GM12878 (cell line): Measurements from ENCODE around the gene KDM3B. TPM values are rescaled to one million over a fixed set of nuclear protein-coding genes. Genes with fewer than 3 reads are reported as not detected.
A peak's percentile ranks its signal among the peaks of the same experiment; 100 is the strongest.

Experiments used
- ATAC-seq: fragments of 200-7000 bp; cut with Tn5 transposase; 3 replicates; pipeline ENCODE4 v1.9.1; 2020; ENCODE audit warnings: mild to moderate bottlenecking, moderate library complexity
- BruUV-seq: library from RNA; stranded (reverse); fragments of 400-500 nt; replicated peaks from 2 replicates; lab custom pipeline; 2021; lab: Mats Ljungman, UMichigan
- CTCF ChIA-PET: fragments of 300-600 bp; sonication (Branson Sonifier 250); formaldehyde crosslinking; extraction: SDS; loops from one replicate; lab custom pipeline; 2021; ENCODE audit warnings: inconsistent platforms; lab: Yijun Ruan, JAX
- POLR2A ChIA-PET: fragments of 350-600 bp; formaldehyde crosslinking; extraction: SDS; loops from one replicate; lab custom pipeline; 2021; ENCODE audit warnings: inconsistent platforms; lab: Charles Lee
- RAD21 ChIA-PET: fragments of 300-600 bp; sonication (Branson Sonifier 250); formaldehyde crosslinking; loops from one replicate; lab custom pipeline; 2023; ENCODE audit warnings: antibody characterized with exemption; ENCODE audit not compliant: unreplicated experiment; lab: Charles Lee
- SMC1A ChIA-PET: fragments of 300-600 bp; sonication (Branson Sonifier 250); formaldehyde crosslinking; loops from one replicate; lab custom pipeline; 2023; ENCODE audit not compliant: unreplicated experiment, uncharacterized antibody; lab: Charles Lee
- DNase-seq: peaks from one replicate; pipeline ENCODE4 v3.0.0-alpha.2; 2011; ENCODE audit warnings: low read depth, low spot score
- FAIRE-seq: peaks from 3 replicates; lab custom pipeline; 2011; peaks lifted over from hg19 to GRCh38; lab: Jason Lieb, UNC
- H2AFZ ChIP-seq: 2 replicates; pipeline ENCODE4 v1.6.0; 2011; ENCODE audit warnings: low read depth, low read length, control low read depth; ENCODE audit not compliant: control insufficient read depth
- H3K27ac ChIP-seq: 2 replicates; pipeline ENCODE4 v1.5.1; 2011; ENCODE audit warnings: control low read depth; ENCODE audit not compliant: control insufficient read depth, insufficient read depth
- H3K27me3 ChIP-seq, 2 experiments: replicated peaks in 1 of 2; 2 replicates each; pipeline versions ENCODE4 v1.6.0 to v1.6.1; 2011; ENCODE audit warnings: low read length in 1 of 2; ENCODE audit not compliant: control insufficient read depth in 2 of 2, insufficient read depth in 2 of 2
- H3K36me3 ChIP-seq, 2 experiments: 2 replicates each; pipeline ENCODE4 v1.5.1; 2011; ENCODE audit warnings: low read length in 1 of 2; ENCODE audit not compliant: control insufficient read depth in 2 of 2, insufficient read depth in 2 of 2
- H3K4me1 ChIP-seq: 2 replicates; pipeline ENCODE4 v1.6.1; 2011; ENCODE audit warnings: mild to moderate bottlenecking, low read length, moderate library complexity, mixed read lengths; ENCODE audit not compliant: control insufficient read depth, insufficient read depth
- H3K4me2 ChIP-seq: 2 replicates; pipeline ENCODE4 v1.6.0; 2011; ENCODE audit warnings: control low read depth; ENCODE audit not compliant: control insufficient read depth, insufficient read depth
- H3K4me3 ChIP-seq: fragments of 200-600 bp; sonication (generic); 2 replicates; pipeline ENCODE4 v1.5.1; 2016
- H3K79me2 ChIP-seq: 2 replicates; pipeline ENCODE4 v1.6.0; 2011; ENCODE audit warnings: low read length; ENCODE audit not compliant: control insufficient read depth, insufficient read depth
- H3K9ac ChIP-seq: 2 replicates; pipeline ENCODE4 v1.8.0; 2011; ENCODE audit warnings: low read length, control low read depth, mixed read lengths; ENCODE audit not compliant: control insufficient read depth, insufficient read depth
- H3K9me3 ChIP-seq: replicated peaks from 3 replicates; pipeline ENCODE4 v1.5.1; 2011; ENCODE audit warnings: mild to moderate bottlenecking, low read length; ENCODE audit not compliant: control insufficient read depth, insufficient read depth
- H4K20me1 ChIP-seq: 2 replicates; pipeline ENCODE4 v1.6.0; 2011; ENCODE audit not compliant: control insufficient read depth, insufficient read depth
- BACH1 ChIP-seq: fragments of 450-650 bp; IDR thresholded peaks from 2 replicates; pipeline ENCODE4 v1.6.1; 2017; ENCODE audit warnings: mild to moderate bottlenecking, borderline replicate concordance
- BHLHE40 ChIP-seq, 2 experiments: fragments of 450-650 bp in 1 of 2; IDR thresholded peaks; 2 replicates each; pipeline ENCODE4 v1.6.1; 2011 to 2017; ENCODE audit warnings: low read depth in 2 of 2, borderline replicate concordance in 1 of 2, improper control_type of control experiment in 1 of 2, low read length in 1 of 2, mild to moderate bottlenecking in 1 of 2
- BMI1 ChIP-seq: fragments of 450-650 bp; IDR thresholded peaks from 2 replicates; pipeline ENCODE4 v1.6.1; 2016; ENCODE audit warnings: mild to moderate bottlenecking, moderate library complexity, borderline replicate concordance
- CHD1 ChIP-seq: IDR thresholded peaks from 2 replicates; pipeline ENCODE4 v1.6.1; 2012; ENCODE audit warnings: low read depth, low read length, improper control_type of control experiment
- CHD2 ChIP-seq: IDR thresholded peaks from 2 replicates; pipeline ENCODE4 v1.6.1; 2011; ENCODE audit warnings: low read depth, low read length, improper control_type of control experiment, borderline replicate concordance
- EGR1 ChIP-seq, 2 experiments: IDR thresholded peaks; 1 replicate in 1 of 2; 2 replicates in 1 of 2; pipeline ENCODE4 v1.6.1; 2011 to 2012; ENCODE audit warnings: low read depth in 2 of 2, low read length in 2 of 2, borderline replicate concordance in 1 of 2, mild to moderate bottlenecking in 1 of 2, moderate library complexity in 1 of 2
- FOXK2 ChIP-seq: fragments of 450-650 bp; IDR thresholded peaks from 2 replicates; pipeline ENCODE4 v1.6.1; 2017; ENCODE audit warnings: mild to moderate bottlenecking, moderate library complexity
- HDAC2 ChIP-seq: fragments of 200-600 bp; sonication (generic); IDR thresholded peaks from 2 replicates; pipeline ENCODE4 v1.6.1; 2017
- IKZF1 ChIP-seq: fragments of 450-650 bp; conservative IDR thresholded peaks from 2 replicates; pipeline ENCODE4 v1.6.1; 2017; ENCODE audit warnings: antibody characterized with exemption, mild to moderate bottlenecking
- IRF4 ChIP-seq: IDR thresholded peaks from 2 replicates; pipeline ENCODE4 v1.6.1; 2011; ENCODE audit warnings: low read depth, low read length
- PAX5 ChIP-seq: IDR thresholded peaks from 2 replicates; pipeline ENCODE4 v1.6.1; 2011; ENCODE audit warnings: low read depth, low read length, borderline replicate concordance
- POLR2A ChIP-seq: IDR thresholded peaks from 2 replicates; pipeline ENCODE4 v1.6.1; 2011; ENCODE audit warnings: low read depth, mild to moderate bottlenecking, low read length
- POLR2AphosphoS2 ChIP-seq: IDR thresholded peaks from 2 replicates; pipeline ENCODE4 v1.6.1; 2011; ENCODE audit warnings: low read depth, mild to moderate bottlenecking, low read length, improper control_type of control experiment, moderate library complexity
- POLR2AphosphoS5 ChIP-seq: IDR thresholded peaks from 2 replicates; pipeline ENCODE4 v1.6.1; 2011; ENCODE audit warnings: mild to moderate bottlenecking, low read length, inconsistent platforms
- POU2F2 ChIP-seq: IDR thresholded peaks from 3 replicates; pipeline ENCODE4 v1.6.1; 2011; ENCODE audit warnings: low read depth, mild to moderate bottlenecking, low read length, borderline replicate concordance
- SMAD1 ChIP-seq: fragments of 450-650 bp; IDR thresholded peaks from 2 replicates; pipeline ENCODE4 v1.6.1; 2018; ENCODE audit warnings: mild to moderate bottlenecking, low read depth; ENCODE audit not compliant: partially characterized antibody
- SUZ12 ChIP-seq: fragments of 200-600 bp; sonication (generic); IDR thresholded peaks from one replicate; pipeline ENCODE4 v1.6.1; 2018; ENCODE audit warnings: antibody characterized with exemption, mild to moderate bottlenecking; ENCODE audit not compliant: unreplicated experiment
- TAF1 ChIP-seq: IDR thresholded peaks from 2 replicates; pipeline ENCODE4 v1.6.1; 2011; ENCODE audit warnings: mild to moderate bottlenecking, low read depth, low read length, borderline replicate concordance
- TCF3 ChIP-seq: IDR thresholded peaks from 2 replicates; pipeline ENCODE4 v1.6.1; 2012; ENCODE audit warnings: low read depth, mild to moderate bottlenecking, low read length, borderline replicate concordance; ENCODE audit not compliant: insufficient read depth
- ZNF622 ChIP-seq: fragments of 450-650 bp; IDR thresholded peaks from 2 replicates; pipeline ENCODE4 v1.6.1; 2017; ENCODE audit warnings: mild to moderate bottlenecking, inconsistent platforms
- WGBS: methylation state at CpG from one replicate; pipeline ENCODE4 v1.1.6; 2016; ENCODE audit warnings: low lambda C conversion rate; ENCODE audit not compliant: insufficient replicate concordance, insufficient coverage; ENCODE audit errors: missing lambda C conversion rate; 5-methylcytosine and 5-hydroxymethylcytosine counted together
- in situ Hi-C: fragments of 300-500 bp; cut with MboI; formaldehyde crosslinking; loops from 9 replicates; pipeline ENCODE4 v1.14.3; 2018; ENCODE audit warnings: mixed read lengths
- intact Hi-C: fragments of 100-400 bp; cut with micrococcal nuclease; formaldehyde crosslinking; loops from one replicate; pipeline ENCODE4 v1.14.2; 2022; ENCODE audit not compliant: unreplicated experiment
- polyA plus RNA-seq, 11 experiments: library from polyadenylated mRNA; depleted of rRNA in 4 of 11; unstranded in 6 of 11; stranded (reverse) in 5 of 11; fragments of >200 nt; fragmentation: Nextera tagmentation in 4 of 11; fragmentation: Illumina TruSeq in 1 of 11; extraction: Ambion mirVana in 4 of 11; extraction: Trizol in 1 of 11; gene quantifications; 1 replicate in 1 of 11; 2 replicates in 10 of 11; pipeline versions ENCODE4 v1.2.1 to v1.2.3, GENCODE V29; 2011 to 2016; ENCODE audit warnings: inconsistent platforms in 2 of 11, missing spikeins in 2 of 11, low read depth in 1 of 11
- total RNA-seq, 4 experiments: library from RNA; depleted of rRNA in 3 of 4; stranded (reverse); fragments of >200 nt in 3 of 4; fragmentation: Illumina TruSeq in 1 of 4; extraction: Trizol in 1 of 4; gene quantifications; 2 replicates each; pipeline versions ENCODE4 v1.2.1 to v1.2.3, GENCODE V29; 2013 to 2021
- TF ChIP-seq, protein P1 (sequence below): IDR thresholded peaks from 2 replicates; pipeline ENCODE4 v1.6.1; 2011; ENCODE audit warnings: borderline replicate concordance, low read depth, mild to moderate bottlenecking, moderate library complexity, low read length; ENCODE audit not compliant: insufficient read depth, poor library complexity, severe bottlenecking
- TF ChIP-seq, protein P2 (sequence below): IDR thresholded peaks from 2 replicates; pipeline ENCODE4 v1.6.1; 2011; ENCODE audit warnings: mild to moderate bottlenecking, low read depth, low read length, moderate library complexity; ENCODE audit not compliant: insufficient replicate concordance

The KDM3B gene
- total and polyA plus RNA-seq, 10 of the 15 experiments (the other 5 are each of a cell fraction or from before 2014, with no cell fraction given) = 8.5 to 45.7 (median 29.0) TPM

DNA sequence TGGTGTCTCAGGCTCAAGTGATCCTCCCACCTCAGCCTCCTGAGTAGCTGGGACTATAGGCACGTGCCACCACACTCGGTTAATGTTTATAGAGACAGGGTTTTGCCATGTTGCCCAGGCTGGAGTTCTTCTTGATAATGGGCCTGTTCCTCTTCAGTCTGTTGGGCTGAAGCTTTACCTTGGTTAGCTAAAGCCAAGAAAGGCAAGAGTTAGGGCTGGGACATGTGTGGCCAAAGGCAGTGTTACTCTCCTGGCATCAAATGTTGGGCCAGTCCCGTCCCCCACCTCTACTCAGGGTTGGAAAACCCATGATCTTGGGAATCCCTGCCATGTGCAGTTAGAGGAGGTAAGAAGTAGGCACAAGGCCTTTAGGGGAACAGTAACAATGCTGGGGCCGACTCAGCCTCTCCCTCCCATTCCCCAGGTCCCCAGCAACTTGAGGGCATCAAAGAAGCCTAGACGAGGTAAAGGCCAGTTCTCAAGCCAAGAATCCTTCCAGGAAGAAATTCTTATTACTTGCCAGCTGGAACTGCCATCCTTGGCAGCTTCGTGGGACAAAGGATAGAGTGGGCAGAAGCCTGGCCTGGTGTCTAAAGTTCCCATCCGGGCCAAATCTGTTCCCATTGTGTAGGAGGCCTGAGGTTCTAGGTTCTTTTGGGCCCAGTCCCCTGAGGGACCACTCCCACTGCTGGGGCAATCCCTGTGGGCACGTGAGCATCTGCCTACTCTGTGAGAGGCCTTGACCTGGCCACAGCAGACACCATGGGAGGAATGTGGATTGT is 117.2 kb downstream of the KDM3B start:
- no peak for ATAC-seq
- H3K4me1 ChIP-seq = peaks cover 5% of the 10 kb centered on the region
- no peak overlapping the region for H3K9ac ChIP-seq
- 15% methylated on average over 8 of the region's 8 CpGs for WGBS
- FAIRE-seq = no peak
- CTCF ChIA-PET = interaction anchor here (1.4 kb wide), 1 partner anchor 18 kb away, joined by 4 read pairs; no protein-coding TSS in a partner anchor
- no peaks in the 10 kb centered on the region; a peak in 1 of 4 replicates for H3K36me3 ChIP-seq
- in situ Hi-C loops (no loop called here), intact Hi-C loops (loop anchor here (10.0 kb wide), 2 partner anchors 715 to 795 kb away; partner anchors contain the start of gene HNRNPA0)
- no peak overlapping the region for H3K27ac ChIP-seq
- no peak overlapping the region for H3K4me3 ChIP-seq
- POLR2A ChIA-PET = interaction anchor here (0.6 to 0.9 kb wide), 3 partner anchors 12 to 147 kb away, joined by 3 to 5 read pairs (median 3); no protein-coding TSS in a partner anchor
- H3K4me2 ChIP-seq = no peak overlapping the region
- H3K79me2 ChIP-seq = no peaks in the 10 kb centered on the region
- peaks cover 0 to 6% of the 10 kb centered on the region in 2 experiments; a peak in 1 of 4 replicates for H3K27me3 ChIP-seq
- no peaks in the 10 kb centered on the region for H4K20me1 ChIP-seq
- H2AFZ ChIP-seq = no peak overlapping the region
- BruUV-seq = no TSS peak
- RAD21 ChIA-PET = no interaction called here
- H3K9me3 ChIP-seq = no peaks in the 10 kb centered on the region
- SMC1A ChIA-PET = interaction anchor here (1.0 to 2.0 kb wide), 4 partner anchors 12 to 39 kb away, joined by 3 to 7 read pairs (median 4); no protein-coding TSS in a partner anchor
- DNase-seq = no peak
- TF ChIP-seq TCF3 (0 out of 2 replicates have a peak, but pooled peaks have one; percentile 26), EGR1 (IDR thresholded peaks at IDR 0.05; ENCODE audit: borderline replicate concordance in 1 of 2, low read depth in 2 of 2, low read length in 2 of 2) (no peak), IRF4 (no peak), POLR2A (peak; percentile 78), BMI1 (peak; percentile 60; the same call in 1 of the 2 replicates), IKZF1 (peak; percentile 31; the same call in 1 of the 2 replicates), POLR2AphosphoS2 (peak; percentile 69; the same call in 1 of the 2 replicates), FOXK2 (no peak), SUZ12 (no peak), BACH1 (peak; percentile 68), POLR2AphosphoS5 (peak; percentile 90), POU2F2 (peak; percentile 76), PAX5 (peak; percentile 55; the same call in 1 of the 2 replicates), ZNF622 (no peak), BHLHE40 (IDR thresholded peaks at IDR 0.05; ENCODE audit: borderline replicate concordance in 1 of 2, low read depth in 2 of 2, low read length in 1 of 2) (peak; percentile 58 to 85; a peak in 3 of 4 replicates), CHD2 (0 out of 2 replicates have a peak, but pooled peaks have one; percentile 14), SMAD1 (no peak), HDAC2 (no peak), CHD1 (no peak), TAF1 (0 out of 2 replicates have a peak, but pooled peaks have one; percentile 13)
- TF ChIP-seq, protein P1, sequence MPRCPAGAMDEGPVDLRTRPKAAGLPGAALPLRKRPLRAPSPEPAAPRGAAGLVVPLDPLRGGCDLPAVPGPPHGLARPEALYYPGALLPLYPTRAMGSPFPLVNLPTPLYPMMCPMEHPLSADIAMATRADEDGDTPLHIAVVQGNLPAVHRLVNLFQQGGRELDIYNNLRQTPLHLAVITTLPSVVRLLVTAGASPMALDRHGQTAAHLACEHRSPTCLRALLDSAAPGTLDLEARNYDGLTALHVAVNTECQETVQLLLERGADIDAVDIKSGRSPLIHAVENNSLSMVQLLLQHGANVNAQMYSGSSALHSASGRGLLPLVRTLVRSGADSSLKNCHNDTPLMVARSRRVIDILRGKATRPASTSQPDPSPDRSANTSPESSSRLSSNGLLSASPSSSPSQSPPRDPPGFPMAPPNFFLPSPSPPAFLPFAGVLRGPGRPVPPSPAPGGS = no peak
- TF ChIP-seq, protein P2, sequence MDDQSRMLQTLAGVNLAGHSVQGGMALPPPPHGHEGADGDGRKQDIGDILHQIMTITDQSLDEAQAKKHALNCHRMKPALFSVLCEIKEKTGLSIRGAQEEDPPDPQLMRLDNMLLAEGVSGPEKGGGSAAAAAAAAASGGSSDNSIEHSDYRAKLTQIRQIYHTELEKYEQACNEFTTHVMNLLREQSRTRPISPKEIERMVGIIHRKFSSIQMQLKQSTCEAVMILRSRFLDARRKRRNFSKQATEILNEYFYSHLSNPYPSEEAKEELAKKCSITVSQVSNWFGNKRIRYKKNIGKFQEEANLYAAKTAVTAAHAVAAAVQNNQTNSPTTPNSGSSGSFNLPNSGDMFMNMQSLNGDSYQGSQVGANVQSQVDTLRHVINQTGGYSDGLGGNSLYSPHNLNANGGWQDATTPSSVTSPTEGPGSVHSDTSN = peak; percentile 17
